C4-2B (cell line): ENCODE measurements around the gene NOC2L.

Experiments used
- ZFX ChIP-seq: fragments of 450-650 bp; IDR thresholded peaks from 2 replicates; pipeline ENCODE4 v1.6.1; 2017
- TF ChIP-seq, protein P1 (sequence below): fragments of 450-650 bp; conservative IDR thresholded peaks from 2 replicates; pipeline ENCODE4 v1.5.1; 2017; ENCODE audit warnings: mild to moderate bottlenecking

DNA sequence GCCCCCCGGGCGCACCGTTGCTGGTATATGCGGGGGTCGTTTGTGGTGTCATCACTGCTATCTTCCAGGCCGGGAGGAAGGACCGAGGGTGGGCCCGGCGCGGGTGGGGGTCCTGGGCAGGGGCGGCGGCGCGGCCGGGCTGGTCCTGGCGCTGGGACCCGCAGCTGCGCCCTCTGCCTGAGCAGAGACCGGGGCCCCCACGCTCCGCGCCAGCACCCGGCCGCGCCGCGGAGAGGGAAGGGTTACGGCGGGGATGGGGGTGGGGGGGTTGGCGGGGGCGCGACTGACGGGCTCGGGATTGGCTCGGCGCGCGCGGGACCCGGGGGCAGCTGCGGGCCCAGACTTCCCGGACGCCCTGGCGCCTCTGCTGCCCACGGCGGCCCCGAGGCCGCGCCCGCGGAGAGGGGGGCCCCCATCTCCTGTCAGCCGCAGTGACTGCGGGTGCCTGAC is 49.2 kb downstream of the NOC2L start:
- TF ChIP-seq, protein P1, sequence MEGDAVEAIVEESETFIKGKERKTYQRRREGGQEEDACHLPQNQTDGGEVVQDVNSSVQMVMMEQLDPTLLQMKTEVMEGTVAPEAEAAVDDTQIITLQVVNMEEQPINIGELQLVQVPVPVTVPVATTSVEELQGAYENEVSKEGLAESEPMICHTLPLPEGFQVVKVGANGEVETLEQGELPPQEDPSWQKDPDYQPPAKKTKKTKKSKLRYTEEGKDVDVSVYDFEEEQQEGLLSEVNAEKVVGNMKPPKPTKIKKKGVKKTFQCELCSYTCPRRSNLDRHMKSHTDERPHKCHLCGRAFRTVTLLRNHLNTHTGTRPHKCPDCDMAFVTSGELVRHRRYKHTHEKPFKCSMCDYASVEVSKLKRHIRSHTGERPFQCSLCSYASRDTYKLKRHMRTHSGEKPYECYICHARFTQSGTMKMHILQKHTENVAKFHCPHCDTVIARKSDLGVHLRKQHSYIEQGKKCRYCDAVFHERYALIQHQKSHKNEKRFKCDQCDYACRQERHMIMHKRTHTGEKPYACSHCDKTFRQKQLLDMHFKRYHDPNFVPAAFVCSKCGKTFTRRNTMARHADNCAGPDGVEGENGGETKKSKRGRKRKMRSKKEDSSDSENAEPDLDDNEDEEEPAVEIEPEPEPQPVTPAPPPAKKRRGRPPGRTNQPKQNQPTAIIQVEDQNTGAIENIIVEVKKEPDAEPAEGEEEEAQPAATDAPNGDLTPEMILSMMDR: no peak
- TF ChIP-seq ZFX: no peak
